Endothelial cell of umbilical vein (primary cell): ENCODE measurements around the gene PDE6B. TPM values are rescaled to one million over a fixed set of nuclear protein-coding genes. Genes with fewer than 3 reads are reported as not detected.

Experiments
- BruUV-seq: library from RNA; stranded (reverse); fragments of 400-500 nt; replicated peaks from 2 replicates; lab custom pipeline; 2021; lab: Mats Ljungman, UMichigan
- CTCF ChIA-PET: fragments of 300-600, 350-600 bp; sonication (Branson Sonifier 250); formaldehyde crosslinking; loops from one replicate; lab custom pipeline; 2021; ENCODE audit warnings: antibody characterized with exemption, inconsistent platforms; lab: Charles Lee
- POLR2A ChIA-PET: fragments of 300-600, 350-600 bp; sonication (Branson Sonifier 250); formaldehyde crosslinking; loops from one replicate; lab custom pipeline; 2021; ENCODE audit warnings: antibody characterized with exemption, inconsistent platforms; lab: Charles Lee
- DNase-seq: peaks from one replicate; pipeline ENCODE4 v3.0.0-alpha.2; 2011; ENCODE audit warnings: low read depth, low spot score
- FAIRE-seq: peaks from 2 replicates; lab custom pipeline; 2011; peaks lifted over from hg19 to GRCh38; lab: Jason Lieb, UNC
- H2AFZ ChIP-seq: 2 replicates; pipeline ENCODE4 v1.6.0; 2012; ENCODE audit warnings: low read depth, low read length, control low read depth, inconsistent platforms
- H3K27ac ChIP-seq: 2 replicates; pipeline ENCODE4 v1.5.1; 2011; ENCODE audit warnings: low read depth, mild to moderate bottlenecking, control low read depth, low read length, moderate library complexity; ENCODE audit not compliant: insufficient read depth
- H3K27me3 ChIP-seq, 2 experiments: 2 replicates each; pipeline versions ENCODE4 v1.6.0 to v1.6.1; 2011; ENCODE audit warnings: low read length in 2 of 2, mixed read lengths in 1 of 2; ENCODE audit not compliant: control insufficient read depth in 2 of 2, insufficient read depth in 2 of 2
- H3K36me3 ChIP-seq, 2 experiments: 2 replicates in 1 of 2; 3 replicates in 1 of 2; pipeline ENCODE4 v1.5.1; 2011; ENCODE audit warnings: low read length in 2 of 2, mild to moderate bottlenecking in 1 of 2, moderate library complexity in 1 of 2; ENCODE audit not compliant: control insufficient read depth in 2 of 2, insufficient read depth in 2 of 2; ENCODE audit errors: extremely low read depth in 1 of 2
- H3K4me1 ChIP-seq: 3 replicates; pipeline ENCODE4 v1.5.1; 2011; ENCODE audit warnings: mild to moderate bottlenecking, low read length; ENCODE audit not compliant: control insufficient read depth, insufficient read depth; ENCODE audit errors: extremely low read depth
- H3K4me2 ChIP-seq: 2 replicates; pipeline ENCODE4 v1.6.1; 2011; ENCODE audit warnings: low read length, control low read depth, mixed read lengths; ENCODE audit not compliant: insufficient read depth
- H3K4me3 ChIP-seq, 3 experiments: fragments of 200-600 bp in 1 of 3; sonication (generic), shearing (Covaris generic) in 1 of 3; replicated peaks in 1 of 3; 2 replicates each; pipeline ENCODE4 v1.5.1; 2011 to 2016; ENCODE audit warnings: control low read depth in 3 of 3, low read length in 3 of 3, mild to moderate bottlenecking in 2 of 3, inconsistent platforms in 1 of 3, low read depth in 1 of 3, moderate library complexity in 1 of 3; ENCODE audit not compliant: insufficient read depth in 1 of 3
- H3K79me2 ChIP-seq: 2 replicates; pipeline ENCODE4 v1.6.0; 2012; ENCODE audit warnings: low read length, inconsistent platforms; ENCODE audit not compliant: control insufficient read depth, insufficient read depth
- H3K9ac ChIP-seq: replicated peaks from 2 replicates; pipeline ENCODE3; 2011; ENCODE audit warnings: low read length, control low read depth; ENCODE audit not compliant: insufficient read depth; ENCODE audit errors: extremely low read depth
- H3K9me1 ChIP-seq: replicated peaks from 3 replicates; pipeline ENCODE4 v1.6.0; 2011; ENCODE audit warnings: mild to moderate bottlenecking, low read length; ENCODE audit not compliant: control insufficient read depth, insufficient read depth; ENCODE audit errors: extremely low read depth
- H3K9me3 ChIP-seq: replicated peaks from 2 replicates; pipeline ENCODE4 v1.5.1; 2012; ENCODE audit warnings: low read length, inconsistent platforms; ENCODE audit not compliant: control insufficient read depth, insufficient read depth
- H4K20me1 ChIP-seq: replicated peaks from 2 replicates; pipeline ENCODE3; 2011; ENCODE audit warnings: mild to moderate bottlenecking, low read length; ENCODE audit not compliant: control insufficient read depth, insufficient read depth; ENCODE audit errors: extremely low read depth
- CTCF ChIP-seq, 2 donors: IDR thresholded peaks; 1 replicate in 1 of 2; 2 replicates in 1 of 2; pipeline ENCODE4 v1.5.1; 2011; ENCODE audit warnings: low read length in 2 of 2, mild to moderate bottlenecking in 2 of 2, moderate library complexity in 2 of 2, control low read depth in 1 of 2, inconsistent platforms in 1 of 2, low read depth in 1 of 2; ENCODE audit not compliant: insufficient read depth in 1 of 2; ENCODE audit errors: extremely low read depth in 1 of 2
- EZH2 ChIP-seq: IDR thresholded peaks from 2 replicates; pipeline ENCODE4 v1.6.1; 2012; ENCODE audit warnings: borderline replicate concordance, low read depth, mild to moderate bottlenecking, moderate library complexity, low read length, inconsistent platforms; ENCODE audit not compliant: severe bottlenecking
- FOS ChIP-seq: IDR thresholded peaks from 2 replicates; pipeline ENCODE4 v1.6.1; 2011; ENCODE audit warnings: mild to moderate bottlenecking, low read length, moderate library complexity, borderline replicate concordance; ENCODE audit not compliant: insufficient read depth
- GATA2 ChIP-seq: IDR thresholded peaks from 2 replicates; pipeline ENCODE4 v1.7.0; 2011; ENCODE audit warnings: low read depth, mild to moderate bottlenecking, moderate library complexity, mixed read lengths, low read length; ENCODE audit not compliant: insufficient read length, insufficient read depth
- JUN ChIP-seq: IDR thresholded peaks from 2 replicates; pipeline ENCODE4 v1.6.1; 2011; ENCODE audit warnings: borderline replicate concordance, low read depth; ENCODE audit not compliant: insufficient read length, insufficient read depth
- MAX ChIP-seq: IDR thresholded peaks from 2 replicates; pipeline ENCODE4 v1.6.1; 2011; ENCODE audit not compliant: insufficient read depth, insufficient read length
- MYC ChIP-seq: IDR thresholded peaks from one replicate; pipeline ENCODE4 v1.6.1; 2011; ENCODE audit warnings: mild to moderate bottlenecking, low read depth, low read length
- POLR2A ChIP-seq: IDR thresholded peaks from 2 replicates; pipeline ENCODE4 v1.6.1; 2012; ENCODE audit warnings: low read depth, mild to moderate bottlenecking, control low read depth, low read length
- POLR2AphosphoS5 ChIP-seq: IDR thresholded peaks from 2 replicates; pipeline ENCODE4 v1.6.1; 2012; ENCODE audit warnings: low read depth, mild to moderate bottlenecking, control low read depth, low read length, moderate library complexity; ENCODE audit not compliant: insufficient read depth
- dilution Hi-C: fragments of 300-500 bp; cut with MboI; formaldehyde crosslinking; loops from one replicate; pipeline ENCODE4 v1.15.0; 2019; ENCODE audit warnings: low sequenced_read_pairs; ENCODE audit not compliant: extremely low pct_ligation_motif_present
- intact Hi-C: fragments of 100-400 bp; cut with micrococcal nuclease; formaldehyde crosslinking; loops from one replicate; pipeline ENCODE4 v1.10.0; 2022
- polyA plus RNA-seq, 4 experiments: library from polyadenylated mRNA; depleted of rRNA in 3 of 4; stranded (reverse) in 3 of 4; unstranded in 1 of 4; fragments of >200 nt; gene quantifications; 2 replicates each; pipeline versions ENCODE4 v1.2.1 to v1.2.3, GENCODE V29; 2011 to 2012; ENCODE audit warnings: missing spikeins in 1 of 4
- total RNA-seq: library from RNA; stranded (reverse); gene quantifications from 2 replicates; pipeline ENCODE4 v1.2.3, GENCODE V29; 2021

Gene PDE6B
- total and polyA plus RNA-seq, 2 donors (not counting 3 experiments of a cell fraction or from before 2014, with no cell fraction given) = 0.77 to 1.8 TPM

- Histone ChIP-seq H3K79me2 (no peaks in the 10 kb centered on the region), H4K20me1 (no peaks in the 10 kb centered on the region), H3K36me3 (no peaks in the 10 kb centered on the region), H3K4me3 (no peak overlapping the region), H3K27ac (no peak overlapping the region), H3K4me1 (no peaks in the 10 kb centered on the region), H3K9ac (no peak overlapping the region), H3K4me2 (no peak overlapping the region), H3K9me1 (no peaks in the 10 kb centered on the region), H3K9me3 (no peaks in the 10 kb centered on the region), H2AFZ (no peak overlapping the region), H3K27me3 (no peaks in the 10 kb centered on the region)
- no peak for TF ChIP-seq GATA2
- no peak for TF ChIP-seq MYC
- TF ChIP-seq CTCF (IDR thresholded peaks at IDR 0.05; ENCODE audit: extremely low read depth in 1 of 2, insufficient read depth in 1 of 2, low read depth in 1 of 2, low read length in 2 of 2) = no peak
- no TSS peak for BruUV-seq
- intact Hi-C loops = no loop called here
- ChIA-PET POLR2A (no interaction called here), CTCF (no interaction called here)
- no peak for FAIRE-seq
- no peak for DNase-seq
- dilution Hi-C loops = no loop called here
Measured at GRCh38 chr4:629915-630641, 4.7 kb downstream of the PDE6B start.

- dilution Hi-C loops = no loop called here
- DNase-seq (no peak), FAIRE-seq (no peak)
- Histone ChIP-seq H3K9ac (no peak overlapping the region), H3K4me3 (no peak overlapping the region), H4K20me1 (no peaks in the 10 kb centered on the region), H3K9me3 (no peaks in the 10 kb centered on the region), H3K36me3 (no peaks in the 10 kb centered on the region), H3K79me2 (no peaks in the 10 kb centered on the region), H3K4me1 (no peaks in the 10 kb centered on the region), H3K27me3 (no peaks in the 10 kb centered on the region), H3K27ac (no peak overlapping the region), H3K9me1 (no peaks in the 10 kb centered on the region), H3K4me2 (no peak overlapping the region), H2AFZ (no peak overlapping the region)
- ChIA-PET CTCF (no interaction called here), POLR2A (no interaction called here)
- intact Hi-C loops = no loop called here
- no peak for TF ChIP-seq MAX
- TF ChIP-seq CTCF (IDR thresholded peaks at IDR 0.05; ENCODE audit: extremely low read depth in 1 of 2, insufficient read depth in 1 of 2, low read depth in 1 of 2, low read length in 2 of 2) = no peak
- no peak for TF ChIP-seq POLR2AphosphoS5
- TF ChIP-seq POLR2A = no peak
- TF ChIP-seq MYC = no peak
- no peak for TF ChIP-seq GATA2
- no peak for TF ChIP-seq JUN
- no peak for TF ChIP-seq FOS
- no peak for TF ChIP-seq EZH2
- no TSS peak for BruUV-seq
Measured at GRCh38 chr4:630656-631055, 5.3 kb downstream of the PDE6B start.
